Activated CD4-positive, CD25-positive, alpha-beta regulatory T cell treated with anti-CD3 and anti-CD28 coated beads, Interleukin-2, amount 50 U/mL, for 72 hours (primary cell): ENCODE data around the gene ADGRG1.
"Not testable (repeated sequence)": the region's sequence is repeated elsewhere in the genome, so short reads cannot be mapped to it uniquely, and the experiment has no call there.

ENCODE experiments used
- DNase-seq: peaks from one replicate; pipeline ENCODE4 v3.0.0; 2021

The ADGRG1 gene

GRCh38 chr16:57668630-57669475 lies 40.4 kb downstream of the ADGRG1 start:
- no peak for DNase-seq

- DNase-seq: no peak
Observed at GRCh38 chr16:57669476-57670162, 41.2 kb downstream of the ADGRG1 start.

- no peak for DNase-seq
Observed at GRCh38 chr16:57670196-57670595, 41.8 kb downstream of the ADGRG1 start.

- DNase-seq: not testable (repeated sequence)
Observed at GRCh38 chr16:57671451-57671850, 43.0 kb downstream of the ADGRG1 start.

GRCh38 chr16:57672416-57672815 lies 44.0 kb downstream of the ADGRG1 start:
- no peak for DNase-seq

- no peak for DNase-seq
Observed at GRCh38 chr16:57672824-57673223, 44.4 kb downstream of the ADGRG1 start.

- no peak for DNase-seq
Observed at GRCh38 chr16:57675741-57676551, 47.5 kb downstream of the ADGRG1 start.

- DNase-seq: no peak
Observed at GRCh38 chr16:57676553-57677085, 48.2 kb downstream of the ADGRG1 start.

- no peak for DNase-seq
Observed at GRCh38 chr16:57677622-57678369, 49.4 kb downstream of the ADGRG1 start.

GRCh38 chr16:57679016-57679415 lies 50.6 kb downstream of the ADGRG1 start:
- DNase-seq: no peak

- no peak for DNase-seq
Observed at GRCh38 chr16:57679767-57680482, 51.5 kb downstream of the ADGRG1 start.

- no peak for DNase-seq
Observed at GRCh38 chr16:57680842-57681375, 52.5 kb downstream of the ADGRG1 start.

- DNase-seq: no peak
Observed at GRCh38 chr16:57681950-57682728, 53.7 kb downstream of the ADGRG1 start.

- no peak for DNase-seq
Observed at GRCh38 chr16:57682809-57683635, 54.6 kb downstream of the ADGRG1 start.

- DNase-seq: no peak
Observed at GRCh38 chr16:57683636-57684545, 55.5 kb downstream of the ADGRG1 start.

GRCh38 chr16:57684626-57685358 lies 56.4 kb downstream of the ADGRG1 start:
- DNase-seq: no peak

- no peak for DNase-seq
Observed at GRCh38 chr16:57685633-57686032, 57.2 kb downstream of the ADGRG1 start.

- no peak for DNase-seq
Observed at GRCh38 chr16:57686577-57686976, 58.1 kb downstream of the ADGRG1 start.
